DMS79 (cell line): Measurements from ENCODE around the gene PAK2.
"Not testable (repeated sequence)": the region's sequence is repeated elsewhere in the genome, so short reads cannot be mapped to it uniquely, and the experiment has no call there.

Experiments
- DNase-seq: peaks from one replicate; lab custom pipeline; 2025; lab: John Stamatoyannopoulos, UW

PAK2 gene

DNA sequence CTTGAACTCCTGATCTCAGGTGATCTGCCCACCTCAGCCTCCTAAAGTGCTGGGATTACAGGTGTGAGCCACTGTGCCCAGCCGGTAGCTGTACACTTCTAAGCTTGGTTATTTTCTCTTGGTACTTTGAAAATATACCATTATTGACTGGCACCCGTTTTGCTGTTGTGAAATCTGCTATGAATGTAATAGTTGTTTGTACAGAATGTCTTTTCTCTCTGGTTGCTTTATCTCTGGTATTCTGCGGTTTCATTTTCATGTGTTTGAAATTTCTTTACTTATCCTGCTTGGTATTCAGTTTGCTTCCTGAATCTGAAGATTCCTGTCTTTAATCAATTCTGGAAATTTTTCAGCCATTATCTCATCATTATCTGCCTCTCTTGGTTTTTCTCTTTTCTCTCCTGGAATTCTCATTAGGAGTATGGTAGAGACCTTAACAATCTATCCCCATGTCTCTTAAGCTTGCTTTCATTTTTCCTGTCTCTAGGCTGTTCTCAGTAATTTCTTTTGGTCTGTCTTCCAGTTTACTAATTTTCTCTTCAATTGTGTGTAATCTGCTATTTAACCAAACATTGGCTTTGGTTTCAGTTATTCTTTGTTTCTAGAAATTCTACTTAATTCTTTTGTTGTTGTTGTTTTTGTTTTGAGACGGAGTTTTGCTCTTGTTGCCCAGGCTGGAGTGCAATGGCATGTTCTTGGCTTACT lies 2.8 kb upstream of the PAK2 start:
- DNase-seq: no peak

DNA sequence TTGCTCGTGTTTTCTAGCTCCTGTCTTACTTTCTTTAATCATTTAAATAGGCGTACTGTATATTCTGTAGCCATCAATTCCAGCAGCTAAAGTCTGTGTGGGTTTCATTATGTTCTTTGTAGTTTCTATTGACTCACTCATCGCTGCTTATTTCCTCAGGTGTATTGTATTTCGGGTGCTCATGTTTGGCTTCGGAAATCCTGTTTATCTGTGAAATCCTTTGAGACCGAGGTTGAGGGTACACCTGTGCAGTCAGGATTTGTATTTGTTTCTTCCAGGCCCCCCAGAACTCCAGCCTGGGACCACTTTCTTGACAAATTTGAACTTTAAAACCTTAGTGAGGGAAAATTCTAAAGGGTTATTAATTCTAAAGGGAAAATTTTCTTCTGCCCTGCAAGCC lies 2.0 kb upstream of the PAK2 start:
- DNase-seq: no peak

DNA sequence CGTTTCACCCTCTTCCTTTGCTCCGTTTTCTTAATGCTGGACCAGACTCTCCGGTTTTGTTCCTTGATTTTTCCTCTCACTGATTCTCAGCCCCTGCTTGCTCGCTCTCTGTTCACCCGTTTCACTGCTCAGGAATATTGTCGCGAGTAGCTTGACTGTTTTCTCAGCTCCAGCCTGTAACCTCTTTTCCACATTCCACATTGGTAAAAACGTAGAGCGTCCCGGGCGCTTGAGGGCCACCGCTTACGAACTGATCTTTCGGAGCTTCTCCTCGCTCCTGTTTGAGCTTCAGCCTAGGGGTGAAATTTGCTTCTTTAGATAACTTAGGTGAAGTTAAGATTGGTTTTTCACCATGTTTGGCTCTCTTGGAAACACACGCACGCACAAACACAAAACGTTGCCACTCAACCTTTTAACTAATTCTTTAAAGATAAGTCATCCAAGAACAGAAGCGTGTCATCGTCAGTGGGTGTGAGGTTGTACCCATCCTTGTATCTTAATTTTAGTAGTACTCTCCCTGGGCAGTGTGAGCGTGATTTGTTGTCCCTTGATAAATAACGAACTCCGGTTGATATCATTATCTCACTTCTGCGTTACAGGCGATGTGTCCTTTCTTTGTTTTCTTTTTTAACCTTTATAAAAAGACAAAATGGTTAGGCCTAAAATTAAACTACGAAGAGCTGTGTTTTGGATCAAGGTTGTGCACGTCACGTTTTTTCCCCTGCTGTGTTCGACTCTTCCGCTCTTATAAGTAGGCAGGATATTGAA lies 1.0 kb downstream of the PAK2 start:
- DNase-seq: peak; percentile 41

GRCh38 chr3:196741249-196741889 lies 1.7 kb downstream of the PAK2 start:
- no peak for DNase-seq

DNA sequence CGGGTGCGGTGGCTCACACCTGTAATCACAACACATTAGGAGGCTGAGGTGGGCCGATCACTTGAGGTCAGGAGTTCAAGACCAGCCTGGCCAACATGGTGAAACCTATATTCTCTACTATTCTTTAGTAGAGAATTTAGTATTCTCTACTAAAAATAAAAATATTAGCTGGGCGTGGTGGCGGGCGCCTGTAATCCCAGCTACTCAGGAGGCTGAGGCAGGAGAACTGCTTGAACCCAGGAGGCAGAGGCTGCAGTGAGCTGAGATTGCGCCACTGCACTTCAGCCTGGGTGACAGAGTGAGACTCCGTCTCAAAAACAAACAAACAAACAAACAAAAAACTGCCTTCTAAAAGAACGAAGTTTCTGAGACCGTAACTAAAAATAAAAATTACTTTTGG lies 3.9 kb downstream of the PAK2 start:
- not testable (repeated sequence) for DNase-seq

- no peak for DNase-seq
These were observed 9.5 kb downstream of the PAK2 start for GRCh38 chr3:196749125-196749524.

DNA sequence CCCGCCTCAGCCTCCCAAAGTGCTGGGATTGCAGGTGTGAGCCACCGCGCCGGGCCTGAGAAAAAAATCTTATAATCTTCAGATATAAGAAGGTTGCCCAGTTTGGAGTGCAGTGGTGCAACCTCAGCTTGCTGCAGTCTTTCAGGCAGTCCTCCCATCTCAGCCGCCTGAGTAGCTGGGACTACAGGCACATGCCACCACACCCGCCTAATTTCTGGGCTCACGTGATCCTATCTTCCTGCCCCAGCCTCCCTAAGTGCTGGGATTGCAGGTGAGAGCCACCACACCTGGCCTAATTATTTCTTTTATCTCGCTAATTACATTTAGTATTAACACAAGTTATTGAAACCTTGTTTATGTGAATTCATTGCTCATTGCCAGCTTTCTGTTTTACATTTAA lies 13.5 kb downstream of the PAK2 start:
- no peak for DNase-seq

GRCh38 chr3:196754091-196754981 lies 14.7 kb downstream of the PAK2 start:
- no peak for DNase-seq

- DNase-seq: no peak
These were observed 17.1 kb downstream of the PAK2 start for GRCh38 chr3:196756732-196757131.

DNA sequence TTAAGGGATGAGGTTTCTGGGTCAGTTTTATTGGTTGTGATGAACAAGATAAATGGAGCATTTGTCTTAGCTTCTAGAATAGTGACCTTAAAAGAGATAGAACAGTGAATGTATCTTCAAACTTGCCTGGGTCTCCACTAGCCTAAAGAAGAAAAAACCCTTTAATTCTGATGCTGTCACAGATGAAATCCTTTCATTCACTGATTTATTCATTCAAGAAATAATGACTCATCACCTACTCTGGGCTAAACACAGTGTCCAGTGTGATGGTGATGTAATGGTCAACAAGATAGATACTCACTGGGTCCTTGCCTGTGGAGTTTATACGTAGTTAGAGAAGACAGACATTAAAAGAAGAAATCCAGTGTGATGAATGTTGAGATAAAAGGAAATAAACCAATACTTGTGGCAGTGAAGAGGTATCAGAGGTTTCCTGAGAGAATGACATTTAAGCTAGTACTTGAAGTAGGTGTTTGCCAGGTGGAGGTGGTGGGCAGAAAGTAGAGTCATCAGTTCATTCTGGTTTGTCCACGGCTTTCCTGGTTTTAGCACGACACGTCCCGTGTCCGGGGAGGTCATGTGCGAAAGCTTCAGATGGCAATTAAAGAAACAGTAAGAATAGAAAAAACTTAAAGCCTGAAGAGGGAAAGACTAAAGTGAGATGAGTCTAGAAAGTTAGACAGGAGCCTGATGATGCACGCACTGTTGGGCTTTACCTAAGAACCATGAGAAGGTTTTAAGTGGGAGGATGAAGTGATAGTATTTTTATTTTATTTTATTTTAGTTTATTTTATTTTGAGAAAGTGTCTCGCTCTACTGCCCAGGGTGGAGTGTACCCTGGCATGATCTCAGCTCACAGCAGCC lies 18.5 kb downstream of the PAK2 start:
- no peak for DNase-seq

GRCh38 chr3:196763179-196763578 lies 23.5 kb downstream of the PAK2 start:
- no peak for DNase-seq

DNA sequence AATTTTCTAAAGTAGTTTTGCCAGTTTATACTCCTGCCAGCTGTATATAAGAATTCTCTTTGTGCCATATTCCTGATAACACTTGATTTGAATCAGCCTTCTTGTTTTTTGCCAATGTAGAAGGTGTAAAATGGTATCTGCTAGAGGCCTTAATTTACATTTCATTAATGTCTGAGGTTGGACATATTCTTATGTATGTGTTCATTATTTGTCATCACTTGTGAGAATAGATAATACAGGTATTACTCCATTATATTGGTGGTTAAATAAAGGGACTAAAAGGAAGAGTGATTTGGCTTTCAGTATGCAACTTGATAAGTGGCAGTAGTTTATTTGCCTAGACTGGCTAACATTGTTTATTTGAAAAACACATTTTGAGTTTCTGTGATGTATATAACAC lies 25.8 kb downstream of the PAK2 start:
- DNase-seq: no peak

DNA sequence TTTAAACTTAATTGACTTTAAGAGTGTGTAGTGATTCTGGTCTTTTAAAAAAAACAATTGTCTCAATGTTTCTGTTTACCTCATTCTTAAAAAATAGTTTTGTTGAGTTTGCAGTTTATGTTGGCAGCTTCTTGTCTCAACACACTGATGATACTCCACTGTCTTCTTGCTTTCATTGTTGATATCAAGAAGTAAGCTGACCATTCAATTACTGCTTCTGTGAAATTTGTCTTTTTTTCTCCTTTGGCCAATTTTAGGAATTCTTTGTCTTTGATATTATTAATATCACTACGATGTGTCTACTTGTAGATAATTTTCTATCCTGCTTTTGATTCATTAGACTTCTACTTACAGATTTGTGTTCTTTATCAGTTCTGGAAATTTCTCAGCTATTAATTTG lies 31.4 kb downstream of the PAK2 start:
- no peak for DNase-seq

DNA sequence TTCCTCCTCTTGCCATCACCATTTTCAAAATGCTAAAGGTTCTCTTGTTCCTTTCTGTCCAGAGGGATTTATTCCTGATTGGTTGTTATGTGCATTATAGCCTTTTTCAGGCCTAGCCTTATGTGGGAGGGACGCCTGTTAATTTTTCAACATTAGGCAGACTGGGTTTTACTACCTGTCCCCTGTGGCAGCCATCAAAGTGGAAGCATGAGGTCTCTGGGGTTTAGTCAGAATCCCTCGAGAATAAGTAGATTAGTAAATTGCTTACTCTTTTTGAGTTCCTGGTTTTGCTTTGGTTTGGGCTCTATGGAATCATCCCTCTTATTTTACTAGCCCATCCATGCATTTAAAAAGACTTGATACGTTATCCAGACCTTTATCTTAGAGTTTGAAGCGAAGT lies 32.4 kb downstream of the PAK2 start:
- DNase-seq: no peak

- no peak for DNase-seq
These were observed 33.2 kb downstream of the PAK2 start for GRCh38 chr3:196772897-196773296.

DNA sequence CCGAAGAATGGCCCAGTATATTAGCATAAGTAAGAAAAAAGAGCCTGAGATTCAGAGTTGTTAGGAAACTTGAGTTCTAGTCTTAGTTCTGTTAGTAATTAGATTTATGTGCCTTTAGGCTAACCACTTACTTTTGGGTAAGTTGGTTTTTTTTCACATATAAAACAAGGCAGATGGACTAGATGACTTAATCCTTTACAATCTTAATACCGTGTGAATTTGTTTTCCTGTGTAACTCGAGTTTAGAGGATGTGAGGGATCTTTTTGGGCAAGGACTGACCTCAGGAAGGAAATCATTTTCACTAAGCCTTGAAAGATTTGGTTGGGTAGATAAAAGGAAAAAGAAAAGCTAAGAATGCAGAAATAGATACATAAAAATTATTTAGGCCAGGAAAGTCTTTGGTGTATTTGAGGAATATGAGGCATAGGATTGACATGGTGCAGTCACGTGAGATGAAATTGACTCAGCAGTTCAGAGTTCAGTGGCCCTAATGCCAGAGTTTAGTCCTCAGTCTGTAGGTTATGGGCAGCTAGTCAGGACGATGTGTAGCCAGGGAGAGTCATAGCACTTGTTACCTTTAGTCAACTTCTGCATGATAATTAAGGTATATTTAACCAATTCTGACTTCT lies 34.6 kb downstream of the PAK2 start:
- no peak for DNase-seq

GRCh38 chr3:196774848-196775422 lies 35.3 kb downstream of the PAK2 start:
- no peak for DNase-seq

GRCh38 chr3:196775938-196776337 lies 36.3 kb downstream of the PAK2 start:
- DNase-seq: no peak

GRCh38 chr3:196777836-196778235 lies 38.2 kb downstream of the PAK2 start:
- DNase-seq: no peak

DNA sequence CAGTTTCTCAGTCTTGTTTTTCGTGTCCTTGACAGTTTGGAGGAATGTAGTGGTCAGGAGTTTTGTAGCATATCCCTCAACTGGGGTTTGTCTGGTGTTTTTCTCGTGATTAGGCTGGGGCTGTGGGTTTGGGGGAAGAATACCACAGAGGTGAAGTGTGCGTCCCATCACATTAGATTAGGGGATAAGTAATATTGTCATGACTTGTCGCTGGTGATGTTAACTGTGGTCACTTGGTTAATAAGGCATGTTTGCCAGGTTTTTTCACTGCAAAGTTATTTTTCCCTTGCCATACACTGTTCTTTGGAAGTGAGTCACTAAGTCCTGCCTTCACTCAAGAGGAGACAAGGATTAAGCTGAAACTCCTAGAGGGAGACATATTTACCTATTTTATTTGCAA lies 39.1 kb downstream of the PAK2 start:
- no peak for DNase-seq
